ENCODE results near the gene CCNL1.
A peak's percentile ranks its signal among the peaks of the same experiment; 100 is the strongest.

CCNL1 gene

GRCh38 chr3:157204431-157204830 is 44.5 kb upstream of the CCNL1 start:
- ATAC-seq: peak; percentile 74
- TF ChIP-seq PPARA (CRISPR knock-in tag; IDR thresholded peaks at IDR 0.05; ENCODE audit: borderline replicate concordance) (no peak), ISL1 (CRISPR knock-in tag; IDR thresholded peaks at IDR 0.05) (no peak), ZNF565 (CRISPR knock-in tag; conservative IDR thresholded peaks at IDR 0.05; ENCODE audit: low read depth) (no peak), RARB (CRISPR knock-in tag; IDR thresholded peaks at IDR 0.05) (no peak), ARNTL (CRISPR knock-in tag; IDR thresholded peaks at IDR 0.05; ENCODE audit: borderline replicate concordance, low read depth) (no peak), CSRNP3 (CRISPR knock-in tag; IDR thresholded peaks at IDR 0.05) (no peak), OSR1 (CRISPR knock-in tag; IDR thresholded peaks at IDR 0.05) (no peak), ZNF8 (CRISPR knock-in tag; IDR thresholded peaks at IDR 0.05) (no peak), CREB5 (CRISPR knock-in tag; IDR thresholded peaks at IDR 0.05; ENCODE audit: low read depth) (no peak), TCF4 (CRISPR knock-in tag; IDR thresholded peaks at IDR 0.05; ENCODE audit: borderline replicate concordance) (no peak), POU6F1 (CRISPR knock-in tag; IDR thresholded peaks at IDR 0.05; ENCODE audit: borderline replicate concordance, low read depth) (no peak), ZNF70 (CRISPR knock-in tag; IDR thresholded peaks at IDR 0.05) (no peak), ESRRG (CRISPR knock-in tag; IDR thresholded peaks at IDR 0.05) (no peak), ZFP3 (CRISPR knock-in tag; IDR thresholded peaks at IDR 0.05) (no peak), BACH2 (CRISPR knock-in tag; IDR thresholded peaks at IDR 0.05; ENCODE audit: borderline replicate concordance) (no peak), CSDC2 (CRISPR knock-in tag; IDR thresholded peaks at IDR 0.05) (no peak), TOX (CRISPR knock-in tag; IDR thresholded peaks at IDR 0.05; ENCODE audit: borderline replicate concordance) (no peak), SNAI2 (CRISPR knock-in tag; IDR thresholded peaks at IDR 0.05) (no peak)

- peak; percentile 71 for ATAC-seq
- TF ChIP-seq OSR1 (CRISPR knock-in tag; IDR thresholded peaks at IDR 0.05) (no peak), SNAI2 (CRISPR knock-in tag; IDR thresholded peaks at IDR 0.05) (no peak), BACH2 (CRISPR knock-in tag; IDR thresholded peaks at IDR 0.05; ENCODE audit: borderline replicate concordance) (no peak), ZNF70 (CRISPR knock-in tag; IDR thresholded peaks at IDR 0.05) (no peak), TSHZ2 (CRISPR knock-in tag; IDR thresholded peaks at IDR 0.05) (no peak), ZC3H10 (CRISPR knock-in tag; IDR thresholded peaks at IDR 0.05) (no peak), RARB (CRISPR knock-in tag; IDR thresholded peaks at IDR 0.05) (no peak), ZFP3 (CRISPR knock-in tag; IDR thresholded peaks at IDR 0.05) (no peak), CREB5 (CRISPR knock-in tag; IDR thresholded peaks at IDR 0.05; ENCODE audit: low read depth) (no peak), CSDC2 (CRISPR knock-in tag; IDR thresholded peaks at IDR 0.05) (no peak), CSRNP3 (CRISPR knock-in tag; IDR thresholded peaks at IDR 0.05) (no peak), ARNTL (CRISPR knock-in tag; IDR thresholded peaks at IDR 0.05; ENCODE audit: borderline replicate concordance, low read depth) (no peak), ZNF565 (CRISPR knock-in tag; conservative IDR thresholded peaks at IDR 0.05; ENCODE audit: low read depth) (no peak)
Measured at GRCh38 chr3:157201648-157202278, 41.8 kb upstream of the CCNL1 start.
